Stimulated activated CD4-positive, alpha-beta T cell treated with anti-CD3 and anti-CD28 coated beads, Interleukin-15, amount 100 ng/mL, for 1 hour (primary cell): ENCODE measurements around the gene SGMS1.
A peak's percentile ranks its signal among the peaks of the same experiment; 100 is the strongest.
"Not testable (repeated sequence)": the region's sequence is repeated elsewhere in the genome, so short reads cannot be mapped to it uniquely, and the experiment has no call there.

Experiments
- DNase-seq, 2 donors: peaks; one replicate each; pipeline ENCODE4 v3.0.0-alpha.2; 2020; ENCODE audit warnings: low read depth in 1 of 2, low spot score in 1 of 2

Gene SGMS1

DNA sequence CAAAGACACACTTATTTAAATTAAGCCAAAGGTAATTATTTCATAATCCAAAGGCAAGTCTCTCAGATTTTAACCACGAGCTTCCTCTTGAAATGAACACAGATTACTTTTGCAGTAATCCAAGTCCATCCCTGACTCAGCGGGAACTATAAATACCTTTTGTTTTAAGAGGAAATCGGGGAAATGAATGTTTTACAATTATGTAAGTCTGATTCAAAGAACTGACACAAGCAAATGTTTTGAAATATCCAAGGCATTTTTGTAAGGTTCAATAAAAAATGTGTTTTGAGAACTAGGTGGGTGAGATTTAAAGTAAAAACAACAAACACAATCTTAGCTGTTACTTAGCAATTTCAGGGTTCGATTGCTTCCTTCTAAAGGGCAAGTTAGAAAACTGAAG is 192.6 kb downstream of the SGMS1 start:
- DNase-seq, result no peak

DNA sequence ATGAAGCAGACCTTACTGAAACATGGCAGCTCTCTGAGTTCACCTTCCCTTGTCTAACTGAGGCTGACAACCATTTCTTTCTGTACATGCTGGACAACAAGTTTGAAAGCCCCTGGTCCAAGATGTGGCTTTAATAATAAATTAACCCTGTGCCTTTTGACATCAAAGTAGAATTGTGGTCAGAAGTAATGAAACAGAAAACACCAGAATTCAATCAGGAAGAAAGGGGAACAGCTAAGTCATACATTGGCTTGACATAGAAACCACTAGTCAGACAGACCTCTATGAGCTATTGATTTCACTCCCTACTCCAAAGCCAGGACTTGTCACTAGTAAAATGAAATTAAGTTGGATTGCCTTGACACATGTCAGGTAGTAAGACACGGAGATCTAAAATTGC is 197.3 kb downstream of the SGMS1 start:
- DNase-seq, result no peak

DNA sequence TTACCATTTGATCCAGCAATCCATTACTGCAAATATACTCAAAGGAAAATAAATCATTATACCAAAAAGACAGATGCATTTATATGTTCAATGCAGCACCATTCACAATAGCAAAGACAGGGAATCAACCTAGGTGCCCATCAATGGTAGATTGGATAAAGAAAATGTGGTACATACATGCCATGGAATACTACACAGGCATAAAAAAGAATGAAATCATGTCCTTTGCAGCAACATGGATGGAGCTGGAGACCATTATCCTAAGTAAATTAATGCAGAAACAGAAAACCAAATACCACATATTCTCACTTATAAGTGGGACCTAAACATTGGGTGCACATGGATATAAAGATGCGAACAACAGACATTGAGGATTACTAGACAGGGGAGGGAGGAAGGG is 198.5 kb downstream of the SGMS1 start:
- not testable (repeated sequence) for DNase-seq

DNA sequence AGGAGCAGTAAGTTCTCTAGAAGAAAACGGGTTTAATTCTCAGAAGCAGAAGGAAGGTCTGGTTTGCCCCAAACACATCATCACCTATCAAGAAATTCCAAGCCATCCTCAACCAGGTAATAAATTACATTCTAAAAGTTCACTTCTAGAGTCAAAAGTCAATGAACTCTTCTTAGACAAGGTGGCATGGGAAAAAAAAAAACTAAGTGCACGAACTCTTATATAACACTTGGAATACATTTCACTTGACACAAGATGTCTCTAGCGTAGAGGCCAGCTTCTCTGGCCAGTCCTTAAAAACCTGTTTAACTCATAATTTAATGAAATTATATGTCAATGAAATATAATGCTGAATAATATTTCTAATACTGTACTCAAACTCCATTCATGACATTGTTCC is 200.3 kb downstream of the SGMS1 start:
- no peak for DNase-seq

DNA sequence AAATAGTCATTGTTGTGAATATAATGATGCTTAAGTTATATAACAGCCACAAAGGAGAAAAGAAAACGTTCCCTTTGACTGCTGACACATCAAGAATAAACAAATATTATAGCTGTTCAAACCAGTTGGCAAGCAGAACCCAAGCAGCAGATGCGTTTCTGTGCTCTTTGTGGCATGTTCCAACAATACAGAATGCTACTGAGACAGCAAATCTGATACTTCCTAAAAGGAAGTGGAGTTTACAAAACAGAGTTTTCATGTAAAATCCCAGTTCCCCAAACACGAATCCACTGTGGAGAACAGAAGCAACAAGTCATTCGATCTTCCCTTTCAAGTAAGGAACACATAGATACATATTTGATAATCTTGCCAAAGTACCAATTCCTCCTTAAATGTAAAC is 201.5 kb downstream of the SGMS1 start:
- no peak for DNase-seq

DNA sequence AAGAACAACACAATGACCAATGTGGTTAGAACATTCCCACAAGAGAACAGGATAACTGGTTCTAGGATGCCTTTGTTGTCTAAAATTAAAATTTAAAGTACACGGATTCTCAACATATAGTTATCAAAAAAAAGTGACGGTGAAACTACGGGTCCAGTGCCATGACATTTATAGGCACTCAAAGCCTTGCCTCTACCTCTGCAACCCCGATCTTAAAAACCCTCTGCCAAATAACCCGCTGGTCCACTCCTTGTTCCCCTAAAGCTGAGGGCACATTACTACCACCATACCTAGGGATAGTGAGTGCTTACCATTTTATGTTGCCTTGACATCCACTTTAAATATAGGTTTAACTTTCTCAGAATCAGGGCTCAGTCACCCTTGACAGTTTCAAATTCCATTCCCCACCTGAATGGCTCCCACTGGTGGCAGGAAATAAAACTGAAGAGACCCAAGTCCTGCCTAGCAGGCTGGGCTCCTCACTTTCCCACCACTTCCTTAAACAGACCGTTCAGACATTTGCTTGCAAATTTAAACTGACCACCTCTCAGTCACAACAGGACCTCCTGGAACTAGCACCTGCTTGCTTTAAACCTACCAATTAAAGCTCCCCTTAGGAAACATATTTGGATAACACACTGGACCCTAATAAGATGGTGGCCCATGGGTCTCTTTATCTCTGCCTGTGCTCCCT is 202.6 kb downstream of the SGMS1 start:
- DNase-seq, result no peak

DNA sequence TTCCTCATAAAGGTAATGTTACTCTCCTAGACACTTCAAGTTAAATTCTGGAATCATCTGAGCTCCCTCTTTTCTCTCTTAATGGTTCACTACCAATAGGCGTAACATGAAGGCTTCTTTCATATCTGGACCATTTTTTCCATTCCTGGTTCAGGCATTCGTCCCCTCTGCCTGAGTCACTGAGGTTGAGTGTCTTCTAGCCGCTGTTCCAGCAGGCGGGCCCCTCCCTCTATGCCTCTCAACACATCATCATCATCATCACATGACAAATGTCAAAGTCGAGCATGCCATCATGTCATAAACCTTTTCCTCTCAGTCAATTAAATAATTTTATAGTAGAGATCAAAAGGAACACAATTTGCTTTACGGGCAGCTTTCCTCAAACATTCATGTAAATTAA is 203.6 kb downstream of the SGMS1 start:
- no peak for DNase-seq

DNA sequence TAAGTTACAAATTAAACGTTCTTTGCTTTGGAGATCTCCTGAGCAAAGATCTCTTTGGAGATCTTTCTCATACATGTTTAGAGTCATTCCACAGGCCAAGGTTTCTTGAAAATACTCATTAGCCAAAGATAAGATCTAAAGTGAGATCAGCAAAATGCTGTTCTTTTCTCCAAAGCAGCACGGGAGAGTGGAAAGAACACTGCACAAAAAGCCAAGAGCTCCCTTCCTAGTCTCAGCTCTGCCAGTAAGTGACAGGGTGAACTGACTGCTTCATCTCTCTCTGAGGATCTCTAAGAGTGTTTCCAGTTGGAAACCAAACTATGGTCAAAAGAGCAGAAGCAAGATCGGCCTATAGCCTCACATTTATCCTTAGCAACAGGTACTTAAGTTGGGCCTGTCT is 204.0 kb downstream of the SGMS1 start:
- no peak for DNase-seq

DNA sequence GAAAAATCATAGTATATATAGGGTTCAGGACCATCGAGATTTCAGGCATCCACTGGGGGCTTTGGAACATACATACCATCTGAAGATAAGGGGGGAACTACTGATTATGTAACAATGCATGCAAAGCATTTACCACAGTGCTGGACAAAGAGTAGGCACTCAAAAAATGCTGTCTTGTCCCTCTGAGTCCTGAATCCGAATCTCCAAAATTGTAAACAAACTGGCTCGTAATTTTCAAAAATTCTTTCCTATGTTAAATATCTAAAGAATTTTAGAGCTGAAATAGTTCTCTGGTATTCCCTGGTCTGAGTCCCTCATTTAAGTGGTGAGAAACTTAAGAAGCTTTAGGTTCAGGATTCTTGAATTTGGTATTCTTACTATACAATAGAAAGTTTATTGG is 204.7 kb downstream of the SGMS1 start:
- no peak for DNase-seq

DNA sequence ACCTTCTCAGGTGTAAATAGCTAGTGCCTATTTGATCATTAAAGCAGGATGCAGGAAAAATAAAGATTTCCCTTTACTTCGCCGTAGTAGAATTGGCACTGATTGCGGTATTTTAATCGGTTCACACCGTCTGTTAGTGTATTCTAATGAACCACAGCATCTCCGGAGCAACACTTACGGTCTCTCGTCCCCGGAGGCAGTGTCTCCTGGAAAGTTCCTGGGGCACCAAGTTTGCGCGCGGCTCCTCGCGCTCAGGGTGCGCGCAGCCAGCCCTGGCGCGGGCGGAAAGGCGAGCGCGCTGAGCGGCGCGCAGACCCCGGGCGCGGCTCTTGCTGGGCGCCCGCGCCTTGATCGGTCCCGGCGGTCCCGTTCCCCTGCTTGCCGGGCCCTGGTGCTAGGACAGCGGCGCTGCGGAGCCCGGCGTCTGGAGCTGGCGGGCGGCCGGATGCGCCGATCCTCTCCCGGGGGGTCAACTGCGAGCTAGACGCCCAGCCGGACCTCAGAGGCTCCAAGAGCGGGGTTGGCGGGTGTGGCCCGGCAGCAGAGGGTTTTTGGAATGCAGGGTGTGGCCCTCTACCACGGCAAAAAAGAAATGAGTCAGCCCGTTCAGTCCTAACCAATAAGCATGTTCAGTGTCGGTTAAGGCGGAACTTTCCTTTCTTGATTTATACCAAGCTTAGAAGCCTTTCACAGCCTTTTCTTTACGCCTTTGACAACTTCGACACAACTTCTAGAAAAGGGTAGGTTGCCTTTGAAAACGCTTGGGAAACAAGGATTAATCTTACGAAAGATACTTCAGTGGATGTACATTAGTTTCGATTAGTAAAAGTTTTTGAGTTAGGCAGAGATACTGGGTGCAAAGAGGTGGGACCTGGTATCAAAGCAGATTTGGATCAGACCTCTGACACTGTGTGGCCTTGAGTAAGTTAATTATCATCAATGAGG is 205.6 kb downstream of the SGMS1 start:
- peak; percentile 8 to 22 for DNase-seq

DNA sequence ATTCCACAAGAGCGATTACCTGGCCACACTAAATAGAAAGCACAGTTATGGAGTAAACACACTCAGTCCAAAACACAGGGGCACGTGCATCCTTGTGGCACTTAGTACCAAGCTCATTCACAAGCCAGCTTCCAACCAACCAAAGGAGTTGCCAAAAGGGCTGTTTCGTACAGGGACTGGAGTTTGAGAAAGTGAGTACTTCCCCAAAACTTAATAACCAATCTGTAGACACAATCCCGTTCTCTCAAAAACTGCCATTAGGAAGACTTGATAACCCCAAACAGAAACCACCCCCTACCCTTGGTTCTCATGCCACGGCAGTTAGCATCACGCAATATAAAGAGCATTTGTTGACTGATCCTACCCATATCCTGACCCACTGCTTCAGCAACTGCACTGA is 206.3 kb downstream of the SGMS1 start:
- no peak for DNase-seq

DNA sequence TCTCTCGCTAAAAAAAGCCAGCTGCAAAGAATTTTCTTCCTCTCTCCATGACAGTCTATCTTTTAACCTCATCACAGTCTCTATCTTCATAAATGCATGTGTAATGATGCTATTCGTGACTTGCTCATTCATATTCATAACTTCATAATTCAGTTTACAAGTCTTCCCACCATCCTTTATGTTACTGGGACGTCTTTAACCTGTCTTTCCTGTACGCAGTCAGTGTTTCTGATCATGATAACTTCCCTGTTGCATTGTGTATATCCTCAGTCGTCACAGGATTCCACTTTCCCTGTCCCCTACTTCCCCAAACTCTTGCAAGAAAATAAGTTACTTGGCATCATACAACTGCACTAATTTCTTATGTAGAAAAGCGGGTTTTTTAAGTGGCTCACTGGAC is 206.9 kb downstream of the SGMS1 start:
- no peak for DNase-seq

DNA sequence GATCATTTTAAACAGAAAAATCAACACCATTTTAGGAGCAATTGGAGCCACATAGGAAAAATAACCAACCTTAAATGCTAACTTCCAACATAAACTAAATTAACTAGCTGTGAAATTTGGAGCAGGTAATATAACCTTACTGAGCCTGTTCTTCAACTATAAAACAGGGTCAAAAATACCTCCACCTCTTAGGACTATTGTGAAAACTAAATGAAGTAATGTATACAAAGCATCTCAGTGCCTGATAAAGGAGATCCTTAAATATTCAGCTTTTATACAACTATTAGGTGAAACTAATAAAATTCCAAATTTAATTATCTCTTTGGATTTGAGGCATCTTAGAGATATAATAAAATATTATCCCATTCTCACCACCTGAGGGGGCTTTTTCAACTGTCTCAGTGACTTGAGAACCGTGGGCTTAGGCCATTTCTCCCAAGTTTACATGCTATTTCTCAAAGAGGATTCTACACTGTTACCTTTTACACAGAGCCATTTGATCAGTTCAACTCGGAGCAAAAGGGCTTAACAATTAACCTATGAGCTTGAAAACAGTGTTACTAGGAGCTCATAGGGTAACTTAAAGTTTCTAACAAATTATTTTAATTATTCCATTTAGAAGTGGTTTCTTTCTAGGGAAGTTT is 207.5 kb downstream of the SGMS1 start:
- no peak for DNase-seq

DNA sequence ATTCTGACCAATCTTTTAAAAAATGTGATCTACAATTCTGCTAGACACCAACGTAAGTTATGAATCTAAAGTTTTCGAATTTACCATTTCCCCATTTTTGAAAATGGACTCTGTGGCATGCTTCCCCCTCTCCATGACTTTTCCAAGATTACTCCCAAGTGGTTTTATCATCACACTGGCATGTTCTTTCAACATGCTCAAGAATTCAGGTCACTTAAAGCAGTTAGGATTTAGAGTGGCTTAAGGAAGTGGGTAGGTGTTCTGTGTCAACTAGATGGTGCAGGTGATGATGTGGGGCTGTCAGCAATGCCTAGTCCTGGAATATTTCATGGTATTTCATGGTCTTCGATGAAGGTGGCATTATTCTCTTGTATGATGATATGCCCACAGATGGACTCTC is 208.5 kb downstream of the SGMS1 start:
- DNase-seq, result no peak

DNA sequence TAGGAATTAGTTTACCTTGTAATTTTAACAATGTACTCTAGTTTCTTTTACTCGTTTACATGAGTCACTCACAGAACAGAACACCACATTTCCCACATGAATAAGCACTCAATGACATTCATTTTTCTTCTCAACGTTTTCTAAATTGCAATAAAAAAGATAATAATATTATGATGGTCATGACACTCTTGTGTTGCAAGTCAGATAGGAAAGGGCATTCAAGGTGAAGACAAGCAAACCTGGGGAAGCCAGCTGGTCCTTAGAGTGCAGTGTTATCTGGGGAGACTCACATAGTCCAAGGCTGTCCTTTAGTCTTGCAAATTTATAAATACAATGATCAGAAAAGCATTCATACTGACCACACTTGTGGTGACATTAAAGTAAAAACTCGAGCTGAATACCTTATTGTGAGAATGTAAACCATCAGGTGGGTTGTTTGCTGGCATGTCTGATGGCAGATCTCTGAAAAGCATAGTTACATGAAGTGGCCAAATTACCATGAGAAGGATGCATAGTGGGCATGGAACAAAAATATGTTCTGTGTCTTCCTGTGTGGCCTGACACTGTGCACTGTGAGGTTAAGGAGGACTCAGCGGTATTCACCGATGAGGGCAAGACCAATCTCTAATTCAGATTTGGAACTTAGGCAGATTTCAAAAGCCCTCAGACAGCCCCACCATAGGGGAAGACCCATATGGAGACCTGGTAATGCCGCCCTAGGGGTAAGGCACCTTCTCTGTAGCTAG is 213.5 kb downstream of the SGMS1 start:
- no peak for DNase-seq

DNA sequence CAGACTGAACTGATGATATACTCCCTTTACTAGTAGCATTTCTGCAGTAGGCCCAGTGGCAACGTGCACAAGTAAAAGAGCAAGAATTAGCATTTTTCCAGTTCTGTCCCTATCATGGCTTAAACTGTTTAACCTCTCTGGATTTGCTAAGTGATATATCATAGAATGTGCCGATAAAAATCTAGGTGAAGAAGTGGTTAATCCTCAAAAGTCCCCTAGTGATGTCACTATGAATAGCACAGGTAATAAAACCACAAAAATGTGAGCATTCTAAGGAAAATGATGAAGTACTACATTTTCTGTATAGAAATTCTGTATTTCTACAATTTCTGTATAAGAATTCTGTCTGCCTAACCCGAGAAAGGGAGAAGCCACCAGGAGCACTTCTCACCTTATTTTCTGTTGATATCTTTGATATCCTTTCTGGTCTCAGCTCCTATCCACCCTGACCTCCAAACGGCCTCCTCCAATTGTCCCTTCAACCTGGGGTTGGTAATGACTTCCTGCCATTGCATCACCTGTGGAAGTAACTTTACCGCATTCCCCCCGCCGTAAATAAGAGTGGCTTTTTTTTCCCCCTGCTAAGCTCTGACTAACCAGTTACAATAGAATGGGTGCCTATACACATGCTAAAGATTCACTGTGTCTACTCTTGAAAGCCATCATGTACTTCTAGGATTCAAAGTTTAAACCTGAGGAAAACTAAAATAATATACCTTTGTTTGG is 216.5 kb downstream of the SGMS1 start:
- no peak for DNase-seq

DNA sequence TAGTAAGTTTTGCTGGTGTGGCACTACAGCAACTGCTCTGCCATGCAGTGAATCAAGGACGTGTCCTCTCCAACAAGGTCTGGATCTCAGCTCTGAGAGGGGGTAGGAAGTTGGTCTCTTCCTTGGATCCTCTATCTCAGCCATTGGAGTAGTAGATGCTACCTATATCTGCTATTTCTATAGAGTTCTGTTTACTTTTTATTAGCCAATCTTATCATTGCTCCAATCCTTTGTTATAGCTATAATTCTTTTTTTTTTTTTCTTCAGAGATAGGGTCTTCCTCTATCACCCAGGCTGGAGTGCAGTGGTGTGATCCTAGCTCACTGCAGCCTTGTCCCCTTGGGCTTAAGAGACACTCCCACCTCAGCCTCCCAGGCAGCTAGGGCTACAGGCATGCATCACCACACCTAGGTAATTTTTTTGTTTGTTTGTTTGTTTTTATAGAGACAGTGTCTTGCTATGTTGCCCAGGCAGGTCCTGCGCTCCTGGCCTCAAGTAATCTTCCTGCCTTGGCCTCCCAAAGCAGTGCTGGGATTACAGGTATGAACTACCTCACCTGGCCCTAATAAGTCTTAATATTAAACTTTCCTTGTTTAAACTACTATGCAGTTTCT is 217.2 kb downstream of the SGMS1 start:
- DNase-seq, result no peak

DNA sequence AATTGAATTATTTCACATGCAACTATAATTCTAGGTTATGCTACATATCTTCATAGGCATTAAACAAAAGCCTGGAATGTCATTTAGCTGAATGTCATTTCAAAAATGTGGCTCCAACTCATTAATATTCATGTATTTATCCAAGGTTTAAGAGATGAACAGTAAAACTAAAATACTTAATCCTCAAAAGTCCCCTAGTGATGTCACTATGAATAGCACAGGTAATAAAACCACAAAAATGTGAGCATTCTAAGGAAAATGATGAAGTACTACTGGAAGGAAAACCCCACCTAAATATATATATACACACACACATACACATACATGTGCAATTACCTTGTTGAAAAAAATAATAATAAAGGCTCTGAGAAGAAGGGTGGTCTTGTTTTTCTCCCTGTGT is 218.0 kb downstream of the SGMS1 start:
- DNase-seq, result no peak

DNA sequence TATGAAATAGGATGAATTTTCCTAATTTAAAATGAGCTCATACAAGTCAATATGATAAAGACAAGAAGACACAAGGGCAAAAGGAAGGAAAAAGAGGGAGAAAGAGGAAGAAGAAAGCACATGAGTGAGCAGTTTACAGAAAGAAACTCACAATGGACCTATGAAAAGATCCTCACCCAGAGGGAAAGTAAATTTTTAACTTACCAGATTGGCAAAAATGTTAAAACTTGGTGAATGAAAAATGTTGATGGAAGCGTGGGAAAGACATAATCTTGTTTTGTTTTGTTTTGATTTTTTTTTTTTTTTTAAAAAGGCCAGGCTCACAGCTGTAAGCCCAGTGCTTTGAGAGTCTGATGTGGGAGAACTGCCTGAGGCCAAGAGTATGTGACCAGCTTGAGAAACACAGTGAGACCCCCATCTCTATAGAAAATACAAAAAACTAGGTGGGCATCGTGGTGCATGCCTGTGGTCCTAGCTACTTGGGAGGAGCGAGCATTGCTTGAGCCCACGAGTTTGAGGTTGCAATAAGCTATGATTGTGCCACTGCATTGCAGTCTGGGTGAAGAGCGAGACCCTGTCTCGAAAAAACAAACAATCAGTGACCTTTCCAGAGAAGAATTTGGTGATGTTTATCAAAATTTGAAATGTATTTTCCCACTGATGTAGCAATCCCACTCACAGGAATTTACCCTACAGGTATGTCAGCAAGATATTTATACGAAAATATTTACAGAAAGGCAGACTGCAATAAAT is 219.6 kb downstream of the SGMS1 start:
- DNase-seq, result no peak

DNA sequence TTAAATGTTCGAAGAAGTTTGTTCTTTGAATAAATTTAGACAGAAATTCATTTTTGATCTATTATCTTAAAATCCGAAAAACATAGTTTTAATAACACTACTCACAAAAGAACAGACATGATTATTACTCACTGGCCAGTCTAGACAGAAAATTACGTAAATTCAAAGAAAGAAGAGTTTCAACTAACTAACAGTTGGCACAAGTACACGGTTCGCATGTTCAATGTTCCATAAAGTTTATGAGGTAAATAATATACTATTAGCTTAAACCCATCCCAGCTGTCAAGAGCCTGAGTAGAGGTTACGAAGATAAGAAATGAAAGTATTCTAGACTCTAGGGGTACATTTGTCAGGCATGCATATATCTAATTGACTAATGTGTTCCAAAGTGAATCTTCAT is 220.7 kb downstream of the SGMS1 start:
- DNase-seq, result no peak
